DOHH2 (cell line): Measurements from ENCODE around the gene IL32.

ENCODE experiments used
- H3F3A ChIP-seq: fragments of 200-600 bp; sonication (generic), shearing (Covaris generic); 2 replicates; pipeline ENCODE4 v1.6.0; 2016; ENCODE audit warnings: antibody characterized with exemption, mild to moderate bottlenecking; ENCODE audit not compliant: control insufficient read depth, insufficient read depth
- H3K27ac ChIP-seq: fragments of 200-600 bp; sonication (generic); 2 replicates; pipeline ENCODE4 v1.5.1; 2014; ENCODE audit warnings: low read depth, mild to moderate bottlenecking, low read length, moderate library complexity
- H3K27me3 ChIP-seq: fragments of 200-600 bp; sonication (generic); 2 replicates; pipeline ENCODE4 v1.6.1; 2014; ENCODE audit warnings: mild to moderate bottlenecking, low read length, mixed read lengths; ENCODE audit not compliant: control insufficient read depth
- H3K36me3 ChIP-seq: fragments of 200-600 bp; sonication (generic); 2 replicates; pipeline ENCODE4 v1.6.1; 2014; ENCODE audit warnings: mild to moderate bottlenecking, low read length, moderate library complexity, mixed read lengths; ENCODE audit not compliant: control insufficient read depth
- H3K4me1 ChIP-seq: fragments of 200-600 bp; sonication (generic); 2 replicates; pipeline ENCODE4 v1.6.1; 2014; ENCODE audit warnings: mild to moderate bottlenecking, low read length, mixed read lengths; ENCODE audit not compliant: control insufficient read depth
- H3K4me2 ChIP-seq: fragments of 200-600 bp; sonication (generic); 2 replicates; pipeline ENCODE4 v1.6.0; 2014; ENCODE audit warnings: mild to moderate bottlenecking, low read length, moderate library complexity
- H3K4me3 ChIP-seq: fragments of 200-600 bp; sonication (generic); 2 replicates; pipeline ENCODE4 v1.5.1; 2014; ENCODE audit warnings: mild to moderate bottlenecking, low read length, mixed read lengths
- H3K79me2 ChIP-seq: fragments of 200-600 bp; sonication (generic); 2 replicates; pipeline ENCODE4 v1.6.1; 2014; ENCODE audit warnings: mild to moderate bottlenecking, low read length, mixed read lengths; ENCODE audit not compliant: control insufficient read depth
- H3K9me2 ChIP-seq: fragments of 200-600 bp; sonication (generic); replicated peaks from 2 replicates; pipeline ENCODE4 v1.6.1; 2014; ENCODE audit warnings: mild to moderate bottlenecking, low read length, mixed read lengths; ENCODE audit not compliant: control insufficient read depth
- H3K9me3 ChIP-seq: fragments of 200-600 bp; sonication (generic); 2 replicates; pipeline ENCODE4 v1.6.1; 2014; ENCODE audit warnings: antibody characterized with exemption, low read length, mixed read lengths; ENCODE audit not compliant: control insufficient read depth, insufficient read depth
- H4K20me1 ChIP-seq: fragments of 200-600 bp; sonication (generic); 2 replicates; pipeline ENCODE4 v1.6.0; 2014; ENCODE audit warnings: low read depth, mild to moderate bottlenecking, antibody characterized with exemption, low read length, moderate library complexity; ENCODE audit not compliant: control insufficient read depth, insufficient read depth
- EZH2phosphoT487 ChIP-seq: fragments of 200-600 bp; sonication (generic); IDR thresholded peaks from 2 replicates; pipeline ENCODE4 v1.6.1; 2017; ENCODE audit warnings: borderline replicate concordance, mild to moderate bottlenecking, antibody characterized with exemption, low read length, moderate library complexity, mixed read lengths
- TF ChIP-seq, protein P1 (sequence below): fragments of 200-600 bp; sonication (generic); IDR thresholded peaks from one replicate; pipeline ENCODE4 v1.5.1; 2014; ENCODE audit warnings: antibody characterized with exemption, mild to moderate bottlenecking, low read depth, low read length; ENCODE audit not compliant: poor library complexity, severe bottlenecking

The IL32 gene

DNA sequence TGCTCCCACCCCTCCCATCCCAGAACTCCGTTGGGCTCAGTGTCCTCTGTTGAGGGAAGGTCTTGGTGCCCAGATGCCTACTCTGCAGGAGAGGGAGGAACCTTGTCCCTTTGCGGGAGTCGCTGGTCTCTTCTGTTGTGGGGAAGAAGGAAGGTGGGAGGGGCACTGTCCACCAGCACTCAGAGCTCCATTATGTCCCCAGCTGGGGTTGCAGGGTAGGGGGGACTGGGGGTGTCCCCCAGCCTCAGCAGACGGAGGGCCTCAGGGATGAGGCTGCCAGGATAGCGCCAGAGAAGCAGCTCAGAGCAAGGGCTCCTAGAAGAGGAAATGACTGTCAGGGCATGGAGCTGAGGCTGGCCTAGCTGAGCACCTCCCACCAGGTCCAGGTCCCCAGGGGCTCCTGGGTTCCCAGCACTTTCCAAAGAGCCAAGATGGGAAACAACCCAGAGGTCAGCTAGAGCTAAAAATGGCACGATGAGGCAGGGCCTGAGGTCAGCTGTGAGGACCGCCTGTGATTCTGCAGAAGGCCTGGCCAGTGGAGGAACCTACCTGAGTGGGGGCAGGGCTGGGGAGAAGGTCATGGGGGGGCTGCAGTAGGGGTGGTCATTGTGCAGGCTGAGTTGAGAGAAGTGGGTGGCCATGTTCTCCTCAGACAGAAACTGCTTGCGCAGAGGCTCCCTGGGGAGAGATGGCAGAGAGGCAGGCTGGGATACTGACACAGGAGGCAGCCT is 42.6 kb upstream of the IL32 start:
- peaks cover 19% of the 10 kb centered on the region for H3K36me3 ChIP-seq
- no peaks in the 10 kb centered on the region for H3K27me3 ChIP-seq
- no peak overlapping the region for H3K27ac ChIP-seq
- peak overlapping the region; percentile 78 for H3K4me3 ChIP-seq
- peaks cover 5% of the 10 kb centered on the region for H3K79me2 ChIP-seq
- H3K9me2 ChIP-seq: no peaks in the 10 kb centered on the region
- H4K20me1 ChIP-seq: no peaks in the 10 kb centered on the region
- H3F3A ChIP-seq: peaks cover 14% of the 10 kb centered on the region; the same call in 1 of the 2 replicates
- H3K4me2 ChIP-seq: peak overlapping the region; percentile 90
- TF ChIP-seq, protein P1, sequence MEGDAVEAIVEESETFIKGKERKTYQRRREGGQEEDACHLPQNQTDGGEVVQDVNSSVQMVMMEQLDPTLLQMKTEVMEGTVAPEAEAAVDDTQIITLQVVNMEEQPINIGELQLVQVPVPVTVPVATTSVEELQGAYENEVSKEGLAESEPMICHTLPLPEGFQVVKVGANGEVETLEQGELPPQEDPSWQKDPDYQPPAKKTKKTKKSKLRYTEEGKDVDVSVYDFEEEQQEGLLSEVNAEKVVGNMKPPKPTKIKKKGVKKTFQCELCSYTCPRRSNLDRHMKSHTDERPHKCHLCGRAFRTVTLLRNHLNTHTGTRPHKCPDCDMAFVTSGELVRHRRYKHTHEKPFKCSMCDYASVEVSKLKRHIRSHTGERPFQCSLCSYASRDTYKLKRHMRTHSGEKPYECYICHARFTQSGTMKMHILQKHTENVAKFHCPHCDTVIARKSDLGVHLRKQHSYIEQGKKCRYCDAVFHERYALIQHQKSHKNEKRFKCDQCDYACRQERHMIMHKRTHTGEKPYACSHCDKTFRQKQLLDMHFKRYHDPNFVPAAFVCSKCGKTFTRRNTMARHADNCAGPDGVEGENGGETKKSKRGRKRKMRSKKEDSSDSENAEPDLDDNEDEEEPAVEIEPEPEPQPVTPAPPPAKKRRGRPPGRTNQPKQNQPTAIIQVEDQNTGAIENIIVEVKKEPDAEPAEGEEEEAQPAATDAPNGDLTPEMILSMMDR: no peak
- TF ChIP-seq EZH2phosphoT487: no peak
- peaks cover 39% of the 10 kb centered on the region for H3K4me1 ChIP-seq
- H3K9me3 ChIP-seq: no peaks in the 10 kb centered on the region

DNA sequence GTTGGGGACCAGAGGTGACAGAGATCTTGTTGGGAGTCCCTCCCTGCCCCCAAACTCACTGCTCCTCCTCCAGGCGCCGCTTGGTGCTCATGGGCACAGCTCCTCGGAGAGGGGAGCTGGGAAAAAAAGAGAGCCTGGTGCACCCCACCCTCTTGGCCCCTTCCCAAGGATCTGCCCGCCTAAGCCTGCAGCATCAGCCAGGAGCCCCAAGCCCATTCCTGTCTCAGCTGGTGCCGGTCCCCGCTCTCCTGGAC is 42.1 kb upstream of the IL32 start:
- H3K27ac ChIP-seq: no peak overlapping the region
- H3K4me1 ChIP-seq: peaks cover 43% of the 10 kb centered on the region
- H3K9me3 ChIP-seq: no peaks in the 10 kb centered on the region
- peaks cover 14% of the 10 kb centered on the region; the same call in 1 of the 2 replicates for H3F3A ChIP-seq
- peaks cover 19% of the 10 kb centered on the region for H3K36me3 ChIP-seq
- peak overlapping the region; percentile 78 for H3K4me3 ChIP-seq
- peak overlapping the region; percentile 90 for H3K4me2 ChIP-seq
- TF ChIP-seq, protein P1: no peak
- TF ChIP-seq EZH2phosphoT487: no peak
- H4K20me1 ChIP-seq: no peaks in the 10 kb centered on the region; the same call in 1 of the 2 replicates
- H3K79me2 ChIP-seq: peaks cover 5% of the 10 kb centered on the region
- no peaks in the 10 kb centered on the region; the same call in 1 of the 2 replicates for H3K27me3 ChIP-seq
- no peaks in the 10 kb centered on the region for H3K9me2 ChIP-seq

DNA sequence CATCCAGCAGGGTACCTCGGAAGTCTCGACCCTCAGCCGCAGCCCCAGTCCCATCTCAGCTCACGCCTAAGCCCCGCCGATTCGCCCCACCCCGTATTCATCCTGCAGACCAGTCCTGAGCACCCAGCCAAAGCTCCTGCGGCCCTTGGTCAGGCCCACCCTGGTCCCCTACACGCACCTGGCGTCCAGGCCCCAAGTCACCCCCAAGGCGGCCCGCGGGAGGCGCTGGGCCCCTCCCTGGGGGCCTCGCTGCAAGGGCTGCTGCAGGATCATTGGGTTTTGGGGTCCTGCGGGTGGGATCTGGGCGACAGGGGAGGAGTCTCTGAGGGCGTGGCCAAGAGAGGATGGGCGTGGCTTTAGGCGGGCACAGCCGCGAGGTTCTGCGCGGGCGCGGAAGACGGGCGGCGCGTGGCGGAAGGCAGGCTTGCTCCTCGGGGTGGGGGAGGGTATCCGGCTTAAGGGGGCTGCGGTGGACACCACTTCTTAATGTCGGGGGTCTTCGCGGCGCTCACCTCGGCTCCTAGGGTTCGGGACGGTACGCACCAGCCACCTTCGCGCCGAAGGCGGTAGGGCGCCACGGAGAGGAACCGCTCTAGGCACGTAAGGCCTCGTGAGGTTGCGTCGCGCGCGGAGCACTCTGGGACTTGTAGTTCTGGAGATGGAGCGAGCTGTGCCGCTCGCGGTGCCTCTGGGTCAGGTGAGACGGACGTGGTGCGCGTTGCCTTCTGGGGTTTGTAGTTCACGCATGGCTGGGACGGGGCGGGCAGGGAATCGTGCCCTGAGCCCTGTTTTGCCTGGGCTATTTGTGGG is 41.6 kb upstream of the IL32 start, which contains the start of the genes HCFC1R1 and THOC6:
TSS of gene HCFC1R1 (minus strand) at position 274 of the 810 bp plus-strand sequence. CDS start at position 273, 1 bp downstream.
TSS of gene THOC6 (plus strand) at position 367 of the 810 bp plus-strand sequence. CDS start at position 659, 292 bp downstream.
- H3K4me1 ChIP-seq: peaks cover 49% of the 10 kb centered on the region
- H3F3A ChIP-seq: peaks cover 14% of the 10 kb centered on the region; the same call in 1 of the 2 replicates
- TF ChIP-seq, protein P1: no peak
- TF ChIP-seq EZH2phosphoT487: no peak
- H3K4me3 ChIP-seq: peak within 1 kb of the TSS; percentile 78
- peak within 1 kb of the TSS; percentile 90 for H3K4me2 ChIP-seq
- peaks cover 5% of the 10 kb centered on the region for H3K27me3 ChIP-seq
- peaks cover 5% of the 10 kb centered on the region for H3K79me2 ChIP-seq
- no peaks in the 10 kb centered on the region; the same call in 1 of the 2 replicates for H4K20me1 ChIP-seq
- peak within 1 kb of the TSS; percentile 68 for H3K27ac ChIP-seq
- no peaks in the 10 kb centered on the region for H3K9me3 ChIP-seq
- H3K36me3 ChIP-seq: peaks cover 19% of the 10 kb centered on the region
- no peaks in the 10 kb centered on the region for H3K9me2 ChIP-seq
